Breast epithelium (tissue), 4 donors: ENCODE data around the gene SPINDOC. TPM values are rescaled to one million over a fixed set of nuclear protein-coding genes. Genes with fewer than 3 reads are reported as not detected.

Experiments
- DNase-seq, 2 donors: peaks; one replicate each; pipeline ENCODE4 v3.0.0-alpha.2; 2019; ENCODE audit warnings: low spot score in 2 of 2
- H3K27ac ChIP-seq, 2 donors: fragments of 200-600 bp; sonication (generic) in 1 of 2; one replicate each; pipeline ENCODE4 v1.5.1; 2016 to 2019; ENCODE audit warnings: mild to moderate bottlenecking in 1 of 2
- H3K27me3 ChIP-seq, 2 donors: fragments of 200-600 bp; sonication (generic) in 1 of 2; one replicate each; pipeline versions ENCODE4 v1.5.1 to v1.6.0; 2017 to 2019; ENCODE audit warnings: control low read depth in 1 of 2, mild to moderate bottlenecking in 1 of 2
- H3K36me3 ChIP-seq: fragments of 200-600 bp; one replicate; pipeline ENCODE4 v1.5.1; 2019
- H3K4me1 ChIP-seq, 2 donors: fragments of 200-600 bp; sonication (generic); one replicate each; pipeline ENCODE4 v1.5.1; 2016 to 2019; ENCODE audit warnings: control low read depth in 1 of 2
- H3K4me3 ChIP-seq, 3 donors: fragments of 200-600 bp; sonication (generic); 1 replicate in 2 of 3; 2 replicates in 1 of 3; pipeline ENCODE4 v1.5.1; 2016 to 2019; ENCODE audit warnings: mild to moderate bottlenecking in 3 of 3, moderate library complexity in 2 of 3
- H3K9me3 ChIP-seq, 2 donors: fragments of 200-600 bp; sonication (generic) in 1 of 2; one replicate each; pipeline ENCODE4 v1.5.1; 2016 to 2019; ENCODE audit warnings: control low read depth in 1 of 2
- POLR2A ChIP-seq: fragments of 450-650 bp; IDR thresholded peaks from one replicate; pipeline ENCODE4 v1.6.1; 2016; ENCODE audit warnings: antibody characterized with exemption, mild to moderate bottlenecking, moderate library complexity
- POLR2AphosphoS5 ChIP-seq, 3 donors: sonication (generic); formaldehyde crosslinking; IDR thresholded peaks; one replicate each; pipeline ENCODE4 v1.6.1; 2017; ENCODE audit warnings: antibody characterized with exemption in 3 of 3
- intact Hi-C: fragments of 100-400 bp; cut with DNase I; formaldehyde crosslinking; loops from one replicate; pipeline ENCODE4 v1.15.1; 2023; ENCODE audit warnings: low total_unique reads
- total RNA-seq, 3 donors: library from RNA; depleted of rRNA; stranded (reverse); fragments of >200 nt; gene quantifications; one replicate each; pipeline ENCODE4 v1.1.0, GENCODE V29; 2016
- TF ChIP-seq, protein P1 (sequence below), 3 donors: fragments of 450-650 bp; IDR thresholded peaks; one replicate each; pipeline ENCODE4 v1.5.1; 2016 to 2017; ENCODE audit warnings: antibody characterized with exemption in 3 of 3, mild to moderate bottlenecking in 3 of 3, moderate library complexity in 3 of 3

The SPINDOC gene
- total RNA-seq, 3 donors from 2014 or later = 4.8 to 13.8 (median 12.1) TPM

DNA sequence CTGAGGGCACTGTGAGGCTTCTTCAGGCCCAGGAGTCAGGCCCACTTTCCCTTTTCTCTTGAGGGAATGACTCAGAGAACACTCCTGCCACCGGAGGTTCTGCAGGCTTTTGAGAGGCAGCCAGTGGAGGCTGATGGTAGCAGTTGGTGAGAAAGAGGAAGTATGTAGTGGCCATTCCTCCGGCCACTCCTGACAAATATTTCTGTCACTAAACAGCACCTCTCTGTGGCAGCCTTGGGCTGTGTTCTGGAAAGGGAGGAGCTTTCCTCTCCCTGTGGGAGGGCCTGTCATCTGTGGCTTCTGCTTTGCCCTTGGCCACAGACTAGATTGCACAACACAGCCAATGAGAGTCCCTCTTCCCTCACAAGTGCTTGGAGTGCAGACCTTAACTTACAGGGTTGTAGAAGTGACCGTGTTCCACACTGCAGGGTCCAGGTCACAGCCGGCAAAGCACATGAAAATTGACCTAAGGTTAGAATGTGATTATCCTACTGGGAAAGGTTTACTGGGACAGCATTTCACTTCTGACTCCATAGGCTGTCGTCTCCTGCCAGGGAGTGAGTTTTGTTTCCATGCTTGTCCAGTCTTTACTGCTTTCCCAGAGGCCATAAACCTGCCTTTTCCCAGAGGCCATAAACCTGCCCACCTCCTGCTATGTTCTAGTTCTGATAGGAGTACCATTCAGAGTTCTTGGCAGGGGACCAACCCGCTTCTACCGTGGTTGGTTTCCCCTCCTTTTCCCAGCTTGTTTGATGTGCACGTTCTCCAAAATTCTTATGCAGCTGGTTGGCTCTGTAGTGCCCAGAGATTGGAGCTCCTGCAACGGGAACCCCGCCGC, 58.9 kb downstream of the SPINDOC start:
- Histone ChIP-seq H3K27me3 (no peaks in the 10 kb centered on the region), H3K36me3 (no peaks in the 10 kb centered on the region), H3K4me3 (peak overlapping the region in 1 of 3 donors; percentile 47), H3K27ac (peak overlapping the region; percentile 66 to 80), H3K9me3 (no peaks in the 10 kb centered on the region), H3K4me1 (peaks cover 15 to 54% of the 10 kb centered on the region in 2 donors)
- peak; percentile 77 to 92 for DNase-seq
- TF ChIP-seq POLR2A (no peak), POLR2AphosphoS5 (IDR thresholded peaks at IDR 0.05) (peak; percentile 72 to 79 (median 74))
- TF ChIP-seq, protein P1, sequence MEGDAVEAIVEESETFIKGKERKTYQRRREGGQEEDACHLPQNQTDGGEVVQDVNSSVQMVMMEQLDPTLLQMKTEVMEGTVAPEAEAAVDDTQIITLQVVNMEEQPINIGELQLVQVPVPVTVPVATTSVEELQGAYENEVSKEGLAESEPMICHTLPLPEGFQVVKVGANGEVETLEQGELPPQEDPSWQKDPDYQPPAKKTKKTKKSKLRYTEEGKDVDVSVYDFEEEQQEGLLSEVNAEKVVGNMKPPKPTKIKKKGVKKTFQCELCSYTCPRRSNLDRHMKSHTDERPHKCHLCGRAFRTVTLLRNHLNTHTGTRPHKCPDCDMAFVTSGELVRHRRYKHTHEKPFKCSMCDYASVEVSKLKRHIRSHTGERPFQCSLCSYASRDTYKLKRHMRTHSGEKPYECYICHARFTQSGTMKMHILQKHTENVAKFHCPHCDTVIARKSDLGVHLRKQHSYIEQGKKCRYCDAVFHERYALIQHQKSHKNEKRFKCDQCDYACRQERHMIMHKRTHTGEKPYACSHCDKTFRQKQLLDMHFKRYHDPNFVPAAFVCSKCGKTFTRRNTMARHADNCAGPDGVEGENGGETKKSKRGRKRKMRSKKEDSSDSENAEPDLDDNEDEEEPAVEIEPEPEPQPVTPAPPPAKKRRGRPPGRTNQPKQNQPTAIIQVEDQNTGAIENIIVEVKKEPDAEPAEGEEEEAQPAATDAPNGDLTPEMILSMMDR (IDR thresholded peaks at IDR 0.05) = peak; percentile 15 to 50 (median 39)
- intact Hi-C loops = no loop called here

GRCh38 chr11:63872800-63873197, 59.5 kb downstream of the SPINDOC start:
- Histone ChIP-seq H3K36me3 (no peaks in the 10 kb centered on the region), H3K4me3 (peak overlapping the region in 1 of 3 donors; percentile 47), H3K27ac (peak overlapping the region; percentile 66 to 80), H3K9me3 (no peaks in the 10 kb centered on the region), H3K4me1 (peaks cover 15 to 53% of the 10 kb centered on the region in 2 donors), H3K27me3 (no peaks in the 10 kb centered on the region)
- TF ChIP-seq POLR2AphosphoS5 (IDR thresholded peaks at IDR 0.05) (no peak), POLR2A (no peak)
- TF ChIP-seq, protein P1 (IDR thresholded peaks at IDR 0.05) = no peak
- DNase-seq = no peak
- intact Hi-C loops = no loop called here

DNA sequence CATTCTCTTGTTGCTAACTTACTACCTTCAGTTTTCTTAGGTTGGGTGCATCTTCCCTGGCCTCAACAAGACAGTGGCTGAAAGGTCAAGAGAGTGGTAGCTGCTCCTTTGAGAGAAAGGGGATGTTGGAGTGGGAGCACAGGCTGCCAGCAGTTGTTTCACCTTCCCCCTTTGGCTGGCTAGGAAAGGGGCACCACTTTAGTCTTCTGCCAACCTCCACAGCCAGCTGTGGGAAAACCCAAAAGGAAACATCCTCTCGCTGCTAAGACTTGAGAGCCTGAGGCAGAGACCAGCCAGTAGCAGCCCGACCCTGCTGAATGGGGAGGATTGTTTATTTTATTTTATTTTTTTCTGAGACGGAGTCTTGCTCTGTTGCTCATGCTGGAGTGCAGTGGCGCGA, 60.1 kb downstream of the SPINDOC start:
- no peak for DNase-seq
- no peaks in the 10 kb centered on the region for H3K36me3 ChIP-seq
- H3K27ac ChIP-seq = peak overlapping the region; percentile 32 to 66
- intact Hi-C loops = no loop called here
- H3K9me3 ChIP-seq = no peaks in the 10 kb centered on the region
- no peaks in the 10 kb centered on the region for H3K27me3 ChIP-seq
- no peak overlapping the region for H3K4me3 ChIP-seq
- H3K4me1 ChIP-seq = peaks cover 14 to 50% of the 10 kb centered on the region in 2 donors
- TF ChIP-seq POLR2AphosphoS5 (IDR thresholded peaks at IDR 0.05) = no peak
- TF ChIP-seq, protein P1 (IDR thresholded peaks at IDR 0.05) = no peak
- no peak for TF ChIP-seq POLR2A

GRCh38 chr11:63874511-63874910, 61.3 kb downstream of the SPINDOC start:
- DNase-seq = no peak

GRCh38 chr11:63875506-63876065, 62.3 kb downstream of the SPINDOC start:
- Histone ChIP-seq H3K4me1 (peaks cover 2 to 28% of the 10 kb centered on the region in 2 donors), H3K27ac (no peak overlapping the region)
- intact Hi-C loops = no loop called here

More at GRCh38 chr11:63874511-63874910, 61.3 kb downstream of the SPINDOC start:
- H3K4me3 ChIP-seq = no peak overlapping the region
- H3K27me3 ChIP-seq = no peaks in the 10 kb centered on the region
- H3K27ac ChIP-seq = peak overlapping the region; percentile 32 to 66
- no peaks in the 10 kb centered on the region for H3K36me3 ChIP-seq
- H3K9me3 ChIP-seq = no peaks in the 10 kb centered on the region
- intact Hi-C loops = no loop called here
- H3K4me1 ChIP-seq = peaks cover 9 to 39% of the 10 kb centered on the region in 2 donors
- TF ChIP-seq POLR2AphosphoS5 (IDR thresholded peaks at IDR 0.05) = no peak

More at GRCh38 chr11:63875506-63876065, 62.3 kb downstream of the SPINDOC start:
- Histone ChIP-seq H3K9me3 (no peaks in the 10 kb centered on the region), H3K27me3 (no peaks in the 10 kb centered on the region), H3K4me3 (no peak overlapping the region), H3K36me3 (no peaks in the 10 kb centered on the region)
- no peak for DNase-seq
- TF ChIP-seq POLR2AphosphoS5 (IDR thresholded peaks at IDR 0.05) = no peak
- TF ChIP-seq, protein P1 (IDR thresholded peaks at IDR 0.05) = no peak
- TF ChIP-seq POLR2A = no peak
